AG04450 (cell line): ENCODE measurements around the gene TBC1D2. TPM values are rescaled to one million over a fixed set of nuclear protein-coding genes. Genes with fewer than 3 reads are reported as not detected.

ENCODE experiments used
- CTCF ChIA-PET: fragments of 300-600, 350-600 bp; formaldehyde crosslinking; extraction: SDS; loops from one replicate; lab custom pipeline; 2022; ENCODE audit warnings: antibody characterized with exemption, inconsistent platforms; lab: Charles Lee
- POLR2A ChIA-PET: fragments of 350-600 bp; formaldehyde crosslinking; extraction: SDS; loops from one replicate; lab custom pipeline; 2021; ENCODE audit warnings: antibody characterized with exemption, inconsistent platforms; lab: Yijun Ruan, JAX
- DNase-seq: peaks from one replicate; pipeline ENCODE4 v3.0.0-alpha.2; 2011; ENCODE audit warnings: low read depth, low spot score
- H3K27ac ChIP-seq: one replicate; pipeline ENCODE4 v1.5.1; 2012; ENCODE audit warnings: low read depth, low read length, control low read depth
- H3K27me3 ChIP-seq: one replicate; pipeline ENCODE4 v1.6.0; 2012; ENCODE audit warnings: low read length; ENCODE audit not compliant: control insufficient read depth, insufficient read depth
- H3K4me3 ChIP-seq: 2 replicates; pipeline ENCODE4 v1.5.1; 2011; ENCODE audit warnings: mild to moderate bottlenecking, low read depth, low read length, control low read depth
- H3K9me3 ChIP-seq: 2 replicates; pipeline ENCODE4 v1.5.1; 2012; ENCODE audit warnings: low read length; ENCODE audit not compliant: control insufficient read depth, insufficient read depth
- polyA plus RNA-seq: library from polyadenylated mRNA; depleted of rRNA; stranded (reverse); fragments of >200 nt; gene quantifications from 2 replicates; pipeline ENCODE4 v1.2.3, GENCODE V29; 2011
- TF ChIP-seq, protein P1 (sequence below): IDR thresholded peaks from 2 replicates; pipeline ENCODE4 v1.5.1; 2011; ENCODE audit warnings: low read depth, low read length, control low read depth, inconsistent platforms

TBC1D2 gene
- polyA plus RNA-seq, 1 experiment = 17.2 TPM

DNA sequence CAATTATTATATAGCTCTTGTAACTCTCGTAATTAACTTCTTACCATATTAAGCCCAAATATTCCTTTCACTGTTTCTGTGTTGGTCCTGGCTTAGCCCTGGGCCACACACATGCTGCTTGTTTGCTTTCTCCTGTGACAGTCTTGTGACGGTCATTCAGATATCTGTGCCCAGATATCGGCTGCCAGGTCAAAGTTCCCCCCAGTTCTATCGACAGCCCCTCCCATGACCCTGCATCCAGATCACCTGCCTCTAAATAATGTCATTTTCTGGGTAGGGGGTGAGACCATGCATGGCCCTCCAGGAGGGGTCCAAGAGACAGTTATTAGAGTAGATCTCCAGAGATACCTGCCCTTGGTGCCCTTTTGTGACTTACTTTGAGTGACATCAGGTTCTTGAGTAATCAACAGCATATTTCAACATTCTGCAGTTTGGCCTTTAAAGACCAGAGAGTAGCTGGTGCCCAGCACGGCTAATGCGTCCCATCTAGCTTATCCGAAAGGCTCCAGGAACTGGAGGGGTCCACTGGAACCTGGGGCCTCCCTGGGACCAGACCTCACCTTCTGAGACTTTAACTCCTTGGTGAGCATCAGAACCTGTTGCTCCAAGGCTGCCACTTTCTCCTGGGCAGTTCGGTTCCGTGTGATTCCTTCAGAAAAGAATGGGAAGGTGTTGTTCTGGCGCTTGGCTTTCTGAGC, 26.9 kb downstream of the TBC1D2 start:
- H3K4me3 ChIP-seq = no peak overlapping the region
- no peak for DNase-seq
- ChIA-PET CTCF (no interaction called here), POLR2A (no interaction called here)
- H3K27ac ChIP-seq = no peak overlapping the region
- TF ChIP-seq, protein P1, sequence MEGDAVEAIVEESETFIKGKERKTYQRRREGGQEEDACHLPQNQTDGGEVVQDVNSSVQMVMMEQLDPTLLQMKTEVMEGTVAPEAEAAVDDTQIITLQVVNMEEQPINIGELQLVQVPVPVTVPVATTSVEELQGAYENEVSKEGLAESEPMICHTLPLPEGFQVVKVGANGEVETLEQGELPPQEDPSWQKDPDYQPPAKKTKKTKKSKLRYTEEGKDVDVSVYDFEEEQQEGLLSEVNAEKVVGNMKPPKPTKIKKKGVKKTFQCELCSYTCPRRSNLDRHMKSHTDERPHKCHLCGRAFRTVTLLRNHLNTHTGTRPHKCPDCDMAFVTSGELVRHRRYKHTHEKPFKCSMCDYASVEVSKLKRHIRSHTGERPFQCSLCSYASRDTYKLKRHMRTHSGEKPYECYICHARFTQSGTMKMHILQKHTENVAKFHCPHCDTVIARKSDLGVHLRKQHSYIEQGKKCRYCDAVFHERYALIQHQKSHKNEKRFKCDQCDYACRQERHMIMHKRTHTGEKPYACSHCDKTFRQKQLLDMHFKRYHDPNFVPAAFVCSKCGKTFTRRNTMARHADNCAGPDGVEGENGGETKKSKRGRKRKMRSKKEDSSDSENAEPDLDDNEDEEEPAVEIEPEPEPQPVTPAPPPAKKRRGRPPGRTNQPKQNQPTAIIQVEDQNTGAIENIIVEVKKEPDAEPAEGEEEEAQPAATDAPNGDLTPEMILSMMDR = no peak
- no peaks in the 10 kb centered on the region for H3K9me3 ChIP-seq
- no peaks in the 10 kb centered on the region for H3K27me3 ChIP-seq

GRCh38 chr9:98227883-98228282, 27.6 kb downstream of the TBC1D2 start:
- no peaks in the 10 kb centered on the region for H3K9me3 ChIP-seq
- no peak overlapping the region for H3K4me3 ChIP-seq
- H3K27me3 ChIP-seq = no peaks in the 10 kb centered on the region
- H3K27ac ChIP-seq = peak overlapping the region; percentile 21
- ChIA-PET POLR2A (no interaction called here), CTCF (no interaction called here)
- no peak for DNase-seq
- TF ChIP-seq, protein P1 = no peak

- DNase-seq = no peak
- peak overlapping the region; percentile 77 for H3K27ac ChIP-seq
- H3K9me3 ChIP-seq = no peaks in the 10 kb centered on the region
- POLR2A ChIA-PET = no interaction called here
- TF ChIP-seq, protein P1 = no peak
- no peaks in the 10 kb centered on the region for H3K27me3 ChIP-seq
- no peak overlapping the region for H3K4me3 ChIP-seq
- CTCF ChIA-PET = no interaction called here
Observed at GRCh38 chr9:98226957-98227356, 28.5 kb downstream of the TBC1D2 start.

DNA sequence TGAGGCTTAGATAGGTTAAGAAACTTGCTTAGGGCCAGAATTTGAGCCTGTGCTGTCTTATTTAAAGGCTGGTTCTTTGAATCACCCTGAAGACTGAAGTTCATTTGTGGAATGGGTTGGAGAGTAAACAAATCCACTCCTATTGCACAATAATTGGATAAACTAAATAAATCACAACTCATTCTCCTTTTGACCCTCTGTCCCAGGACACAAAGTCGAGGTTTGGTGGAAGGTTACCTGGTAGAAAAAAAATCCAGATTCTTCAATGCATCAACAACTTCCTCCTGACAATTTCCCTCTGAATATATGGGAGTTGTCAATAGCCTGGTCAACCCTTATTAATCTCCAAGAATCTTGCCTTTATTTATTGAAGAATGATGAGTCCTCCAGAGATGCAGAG, 28.9 kb downstream of the TBC1D2 start:
- H3K27me3 ChIP-seq = no peaks in the 10 kb centered on the region
- TF ChIP-seq, protein P1 = no peak
- no peak overlapping the region for H3K4me3 ChIP-seq
- CTCF ChIA-PET = interaction anchor here (1.1 kb wide), 1 partner anchor 30 kb away, joined by 3 read pairs; no protein-coding TSS in a partner anchor
- POLR2A ChIA-PET = no interaction called here
- H3K27ac ChIP-seq = peak overlapping the region; percentile 77
- no peaks in the 10 kb centered on the region for H3K9me3 ChIP-seq
- DNase-seq = no peak

DNA sequence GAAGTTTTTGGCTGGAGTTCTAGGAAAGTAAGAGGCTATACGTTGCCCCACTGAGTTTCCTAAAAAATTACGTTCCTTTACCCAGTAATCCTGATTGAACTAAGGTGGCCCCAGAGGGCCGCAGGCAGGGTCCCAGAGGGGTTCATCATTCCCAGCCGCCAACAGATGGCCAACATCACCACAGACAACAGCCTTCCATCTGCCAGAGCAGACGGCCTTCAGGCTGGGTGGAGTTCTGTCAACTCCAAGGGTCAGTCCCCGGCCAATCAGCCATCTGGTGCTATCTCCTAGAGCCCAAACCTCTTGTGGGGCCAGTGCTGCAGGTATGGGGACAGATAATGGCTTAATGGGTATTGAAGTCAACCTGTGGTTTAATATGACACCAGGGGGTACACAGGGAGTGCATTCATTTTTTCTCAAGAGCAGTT, 30.4 kb downstream of the TBC1D2 start:
- H3K27me3 ChIP-seq = no peaks in the 10 kb centered on the region
- no peak overlapping the region for H3K4me3 ChIP-seq
- TF ChIP-seq, protein P1 = no peak
- ChIA-PET CTCF (no interaction called here), POLR2A (interaction anchor here (2.8 kb wide), 1 partner anchor 31 kb away, joined by 23 read pairs; the partner anchor contains the start of gene TBC1D2)
- peak overlapping the region; percentile 68 for H3K27ac ChIP-seq
- DNase-seq = no peak
- H3K9me3 ChIP-seq = no peaks in the 10 kb centered on the region
